Adrenal gland (tissue), 12 donors: ENCODE data around the gene BUB1B. TPM values are rescaled to one million over a fixed set of nuclear protein-coding genes. Genes with fewer than 3 reads are reported as not detected.
"Not testable (repeated sequence)": the region's sequence is repeated elsewhere in the genome, so short reads cannot be mapped to it uniquely, and the experiment has no call there.

Source experiments
- DNase-seq, 7 donors: peaks; one replicate each; pipeline ENCODE4 v3.0.0-alpha.2; 2019 to 2020
- H3K27ac ChIP-seq, 5 donors: fragments of 200-600 bp; sonication (generic) in 4 of 5; 1 replicate in 3 of 5; 2 replicates in 2 of 5; pipeline versions ENCODE4 v1.5.1 to v1.8.0; 2016 to 2020; ENCODE audit warnings: mild to moderate bottlenecking in 1 of 5
- H3K27me3 ChIP-seq: fragments of 200-600 bp; 2 replicates; pipeline ENCODE4 v1.8.0; 2021
- H3K36me3 ChIP-seq, 2 donors: fragments of 200-600 bp; replicated peaks in 1 of 2; 1 replicate in 1 of 2; 2 replicates in 1 of 2; pipeline versions ENCODE4 v1.5.1 to v1.8.0; 2018 to 2022
- H3K4me1 ChIP-seq, 2 donors: fragments of 200-600 bp; replicated peaks in 1 of 2; 1 replicate in 1 of 2; 2 replicates in 1 of 2; pipeline versions ENCODE4 v1.5.1 to v1.8.0; 2018 to 2021
- H3K4me3 ChIP-seq, 4 donors: fragments of 200-600 bp; sonication (generic) in 3 of 4; one replicate each; pipeline ENCODE4 v1.5.1; 2016 to 2018
- H3K9me3 ChIP-seq, 3 donors: fragments of 200-600 bp; sonication (generic) in 1 of 3; replicated peaks in 1 of 3; 1 replicate in 2 of 3; 2 replicates in 1 of 3; pipeline versions ENCODE4 v1.5.1 to v1.8.0; 2016 to 2021
- CTCF ChIP-seq, 6 experiments: fragments of 450-650 bp in 4 of 6; fragments of 200-600 bp in 2 of 6; sonication (generic) in 1 of 6; IDR thresholded peaks; 1 replicate in 5 of 6; 2 replicates in 1 of 6; pipeline versions ENCODE4 v1.5.1 to v1.8.0; 2016 to 2021; ENCODE audit warnings: antibody characterized with exemption in 6 of 6, mild to moderate bottlenecking in 2 of 6, moderate library complexity in 1 of 6
- POLR2A ChIP-seq, 2 donors: fragments of 450-650 bp; IDR thresholded peaks; one replicate each; pipeline ENCODE4 v1.6.1; 2017; ENCODE audit warnings: antibody characterized with exemption in 2 of 2, mild to moderate bottlenecking in 2 of 2, moderate library complexity in 1 of 2
- WGBS, 4 donors: extraction: QIAGEN DNeasy Blood & Tissue Kit in 2 of 4; methylation state at CpG; one replicate each; pipeline versions ENCODE4 v1.1.5 to v1.1.7; 2013 to 2017; 5-methylcytosine and 5-hydroxymethylcytosine counted together
- intact Hi-C, 2 donors: fragments of 100-400 bp; cut with DNase I; formaldehyde crosslinking; loops; one replicate each; pipeline versions ENCODE4 v1.14.1 to v1.15.0; 2022 to 2023
- polyA plus RNA-seq, 3 donors: library from polyadenylated mRNA; stranded (reverse); fragments of 200-250 nt in 2 of 3; fragments of 350-450 nt in 1 of 3; fragmentation: Illumina TruSeq in 1 of 3; extraction: RNeasy Lipid Tissue Mini Kit (QIAGEN cat#74804) in 1 of 3; gene quantifications; one replicate each; pipeline ENCODE4 v1.2.3, GENCODE V29; 2013 to 2014
- total RNA-seq, 9 donors: library from RNA; depleted of rRNA in 4 of 9; stranded (reverse); fragments of >200 nt in 4 of 9; fragments of 120-200 nt in 1 of 9; fragmentation: NEBNext Ultra II Directional in 1 of 9; extraction: Animal tissue kit (Norgen Biotek cat#: 25700) in 1 of 9; gene quantifications; one replicate each; pipeline versions ENCODE4 v1.1.0 to v1.2.4, GENCODE V29; 2013 to 2023
- donor health status: healthy with polysubstance abuse.
- donor health status: Bipolar disorder and iron deficiency.
- donor health status: DM: yes; HTN: yes; CAD: no.
- donor health status: DM: no; HTN: no; CAD: no.
- donor health status: DM: no; HTN: no; CAD: no.
- donor health status: DM: yes; HTN: yes; CAD: no.

The BUB1B gene
- total and polyA plus RNA-seq, 12 donors: 0.81 to 13.7 (median 2.6) TPM

- Histone ChIP-seq H3K4me1 (peaks cover 0 to 4% of the 10 kb centered on the region in 2 donors), H3K36me3 (no peaks in the 10 kb centered on the region), H3K27me3 (no peaks in the 10 kb centered on the region), H3K27ac (no peak overlapping the region), H3K4me3 (no peak overlapping the region), H3K9me3 (no peaks in the 10 kb centered on the region)
- TF ChIP-seq POLR2A (IDR thresholded peaks at IDR 0.05) (no peak), CTCF (IDR thresholded peaks at IDR 0.05) (no peak)
- WGBS, 4 donors: 84 to 100% (median 94%) methylated on average over 2 of the region's 2 CpGs
- DNase-seq: peak in 1 of 7 donors; percentile 31
- intact Hi-C loops: no loop called here
These were observed 46.7 kb upstream of the BUB1B start for GRCh38 chr15:40114218-40114617.

- H3K9me3 ChIP-seq, H3K36me3 ChIP-seq, intact Hi-C loops, H3K27ac ChIP-seq, H3K27me3 ChIP-seq, H3K4me3 ChIP-seq, H3K4me1 ChIP-seq: not testable (repeated sequence)
- DNase-seq: peak in 1 of 7 donors; percentile 35
- WGBS, 4 donors: 83 to 93% (median 90%) methylated on average over 13 to 14 of the region's 14 CpGs
These were observed 45.8 kb upstream of the BUB1B start for GRCh38 chr15:40115106-40115505.

GRCh38 chr15:40115670-40116093 lies 45.2 kb upstream of the BUB1B start:
- intact Hi-C loops: no loop called here
- no peaks in the 10 kb centered on the region for H3K27me3 ChIP-seq

GRCh38 chr15:40118473-40118872 lies 42.4 kb upstream of the BUB1B start:
- Histone ChIP-seq H3K36me3 (no peaks in the 10 kb centered on the region), H3K4me3 (no peak overlapping the region), H3K27ac (no peak overlapping the region), H3K27me3 (no peaks in the 10 kb centered on the region), H3K4me1 (no peaks in the 10 kb centered on the region), H3K9me3 (no peaks in the 10 kb centered on the region)
- DNase-seq: peak in 1 of 7 donors; percentile 14
- 60 to 71% (median 65%) methylated on average over 3 of the region's 3 CpGs for WGBS, 4 donors
- intact Hi-C loops: no loop called here
- no peak for TF ChIP-seq CTCF (IDR thresholded peaks at IDR 0.05)
- TF ChIP-seq POLR2A (IDR thresholded peaks at IDR 0.05): no peak

More at GRCh38 chr15:40115670-40116093, 45.2 kb upstream of the BUB1B start:
- H3K9me3 ChIP-seq: no peaks in the 10 kb centered on the region
- no peaks in the 10 kb centered on the region for H3K36me3 ChIP-seq
- H3K27ac ChIP-seq: no peak overlapping the region
- H3K4me3 ChIP-seq: no peak overlapping the region
- TF ChIP-seq POLR2A (IDR thresholded peaks at IDR 0.05) (no peak), CTCF (IDR thresholded peaks at IDR 0.05) (no peak)
- 57 to 63% (median 61%) methylated on average over 6 to 8 of the region's 8 CpGs for WGBS, 4 donors
- peak in 2 of 7 donors; percentile 45 to 63 for DNase-seq
- no peaks in the 10 kb centered on the region for H3K4me1 ChIP-seq

GRCh38 chr15:40121911-40122638 lies 38.8 kb upstream of the BUB1B start:
- no peak overlapping the region for H3K27ac ChIP-seq
- H3K9me3 ChIP-seq: no peaks in the 10 kb centered on the region
- intact Hi-C loops: no loop called here
- H3K36me3 ChIP-seq: no peaks in the 10 kb centered on the region
- peak in 2 of 7 donors; percentile 30 to 47 for DNase-seq
- no peak overlapping the region for H3K4me3 ChIP-seq
- no peaks in the 10 kb centered on the region for H3K4me1 ChIP-seq
- no peaks in the 10 kb centered on the region for H3K27me3 ChIP-seq
- 64 to 67% (median 65%) methylated on average over 6 of the region's 6 CpGs for WGBS, 4 donors
- no peak for TF ChIP-seq CTCF (IDR thresholded peaks at IDR 0.05)
- TF ChIP-seq POLR2A (IDR thresholded peaks at IDR 0.05): no peak

- H3K9me3 ChIP-seq, H3K4me1 ChIP-seq, H3K27me3 ChIP-seq, intact Hi-C loops, H3K27ac ChIP-seq, H3K36me3 ChIP-seq, H3K4me3 ChIP-seq: not testable (repeated sequence)
- WGBS, 4 donors: 86 to 100% (median 98%) methylated on average over 1 of the region's 1 CpG
- DNase-seq: peak in 1 of 7 donors; percentile 28
These were observed 37.9 kb upstream of the BUB1B start for GRCh38 chr15:40122989-40123388.

- H3K4me3 ChIP-seq, H3K4me1 ChIP-seq, DNase-seq, intact Hi-C loops, H3K27me3 ChIP-seq, H3K36me3 ChIP-seq, H3K9me3 ChIP-seq, H3K27ac ChIP-seq: not testable (repeated sequence)
- 88 to 95% (median 89%) methylated on average over 2 to 5 of the region's 5 CpGs for WGBS, 4 donors
These were observed 37.0 kb upstream of the BUB1B start for GRCh38 chr15:40123863-40124262.
